ENCODE data around the gene IRX3.

The IRX3 gene

DNA sequence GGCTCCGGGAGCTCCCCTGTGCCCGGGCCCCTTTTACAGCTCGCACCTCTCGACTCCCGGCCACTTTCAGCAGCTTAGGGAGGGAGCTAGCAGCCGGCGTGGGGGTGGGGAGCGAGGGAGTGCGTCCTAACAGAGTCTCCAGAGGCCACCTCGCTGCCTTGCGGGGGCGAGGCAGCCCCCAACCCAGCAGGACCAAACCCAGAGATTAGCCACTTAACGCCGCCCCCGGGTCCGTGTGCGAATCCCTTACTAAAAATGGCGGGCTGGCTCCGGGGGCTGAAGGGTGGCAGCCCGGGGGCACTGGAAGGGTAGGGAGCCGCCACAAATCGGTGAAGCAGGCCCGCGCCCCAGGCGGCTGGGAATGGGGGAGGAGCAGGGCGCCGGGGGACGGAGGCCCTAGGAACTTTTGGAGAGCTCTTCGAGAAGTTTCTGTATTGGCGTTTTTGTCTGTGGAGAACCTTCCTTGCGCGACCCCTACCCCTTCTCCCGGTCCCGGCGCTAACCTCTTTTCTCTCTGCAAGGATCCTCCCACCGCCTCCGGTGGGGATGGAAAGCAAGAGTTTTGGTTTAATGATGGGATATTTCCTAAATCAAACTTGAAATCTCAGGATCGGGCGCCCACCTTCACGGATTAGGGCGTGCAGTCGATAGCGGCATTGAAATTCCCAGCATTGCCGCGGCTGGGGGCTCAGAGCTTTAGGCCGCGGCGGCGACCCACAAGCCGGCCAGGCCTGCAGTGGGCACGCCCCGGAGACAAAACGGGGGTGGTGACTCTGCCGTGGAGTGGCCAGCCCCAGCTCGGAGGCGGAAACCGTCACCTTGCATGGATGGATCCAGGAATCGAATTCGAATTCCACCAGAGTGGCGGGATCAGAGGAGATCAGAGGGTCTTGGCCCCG lies 793 bp upstream of the IRX3 start:
- Histone ChIP-seq H3K27ac (ENCODE audit: insufficient read depth in 1 of 2, low read depth in 1 of 2, low read length in 2 of 2, poor library complexity in 1 of 2, severe bottlenecking in 2 of 2) (no peak overlapping the region), H3K27me3 (replicated peaks in 2 of 5; ENCODE audit: control insufficient read depth in 4 of 5, insufficient read depth in 5 of 5, low read length in 4 of 5) (peaks cover 10 to 100% (median 60%) of the 10 kb centered on the region in 5 experiments), H3K4me3 (ENCODE audit: control insufficient read depth in 1 of 7, extremely low read depth in 1 of 7, insufficient read depth in 4 of 7, low read depth in 2 of 7, low read length in 6 of 7) (peak overlapping the region in 2 of 7 experiments; percentile 66 to 72), H3K36me3 (ENCODE audit: control insufficient read depth in 4 of 4, insufficient read depth in 4 of 4, low read length in 3 of 4) (no peaks in the 10 kb centered on the region), H3K9me3 (ENCODE audit: control extremely low read depth in 1 of 5, control insufficient read depth in 4 of 5, insufficient read depth in 2 of 5, low read depth in 1 of 5, low read length in 4 of 5) (no peaks in the 10 kb centered on the region), H3K4me1 (ENCODE audit: control extremely low read depth in 1 of 4, control insufficient read depth in 4 of 4, insufficient read depth in 4 of 4, low read length in 3 of 4) (peaks cover 0 to 36% (median 29%) of the 10 kb centered on the region in 4 experiments)
- POLR2A ChIA-PET: no interaction called here
- 5% methylated on average over 50 of the region's 61 CpGs for WGBS (ENCODE audit: insufficient coverage)
- CTCF ChIA-PET: interaction anchor here (1.5 kb wide), 1 partner anchor 644 kb away, joined by 4 read pairs; no protein-coding TSS in a partner anchor
- DNase-seq: no peak

DNA sequence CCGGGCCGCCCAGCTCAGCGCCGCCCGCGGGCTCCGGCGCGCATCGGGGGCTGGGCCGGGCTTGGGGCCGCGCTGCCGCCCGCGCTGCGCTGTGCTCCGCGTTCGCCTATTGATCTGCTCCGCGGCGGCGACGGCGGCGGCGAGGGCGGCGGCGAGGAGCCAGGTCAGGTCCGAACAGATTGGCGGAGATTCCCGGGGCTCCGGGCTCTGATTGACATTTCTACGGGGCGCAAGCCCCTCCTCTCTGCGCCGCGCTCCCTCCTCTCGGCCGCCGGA lies 559 bp downstream of the IRX3 start:
- ChIA-PET CTCF (no interaction called here), POLR2A (no interaction called here)
- no peaks in the 10 kb centered on the region for H3K9me3 ChIP-seq (ENCODE audit: control extremely low read depth in 1 of 5, control insufficient read depth in 4 of 5, insufficient read depth in 2 of 5, low read depth in 1 of 5, low read length in 4 of 5)
- under 1% methylated on average over 38 of the region's 43 CpGs for WGBS (ENCODE audit: insufficient coverage)
- H3K27ac ChIP-seq (ENCODE audit: insufficient read depth in 1 of 2, low read depth in 1 of 2, low read length in 2 of 2, poor library complexity in 1 of 2, severe bottlenecking in 2 of 2): no peak overlapping the region
- H3K27me3 ChIP-seq (replicated peaks in 2 of 5; ENCODE audit: control insufficient read depth in 4 of 5, insufficient read depth in 5 of 5, low read length in 4 of 5): peaks cover 5 to 100% (median 61%) of the 10 kb centered on the region in 5 experiments
- no peaks in the 10 kb centered on the region for H3K36me3 ChIP-seq (ENCODE audit: control insufficient read depth in 4 of 4, insufficient read depth in 4 of 4, low read length in 3 of 4)
- peaks cover 0 to 45% (median 36%) of the 10 kb centered on the region in 4 experiments for H3K4me1 ChIP-seq (ENCODE audit: control extremely low read depth in 1 of 4, control insufficient read depth in 4 of 4, insufficient read depth in 4 of 4, low read length in 3 of 4)
- DNase-seq: no peak
- H3K4me3 ChIP-seq (ENCODE audit: control insufficient read depth in 1 of 7, extremely low read depth in 1 of 7, insufficient read depth in 4 of 7, low read depth in 2 of 7, low read length in 6 of 7): peak overlapping the region in 6 of 7 experiments; percentile 4 to 72 (median 54)

DNA sequence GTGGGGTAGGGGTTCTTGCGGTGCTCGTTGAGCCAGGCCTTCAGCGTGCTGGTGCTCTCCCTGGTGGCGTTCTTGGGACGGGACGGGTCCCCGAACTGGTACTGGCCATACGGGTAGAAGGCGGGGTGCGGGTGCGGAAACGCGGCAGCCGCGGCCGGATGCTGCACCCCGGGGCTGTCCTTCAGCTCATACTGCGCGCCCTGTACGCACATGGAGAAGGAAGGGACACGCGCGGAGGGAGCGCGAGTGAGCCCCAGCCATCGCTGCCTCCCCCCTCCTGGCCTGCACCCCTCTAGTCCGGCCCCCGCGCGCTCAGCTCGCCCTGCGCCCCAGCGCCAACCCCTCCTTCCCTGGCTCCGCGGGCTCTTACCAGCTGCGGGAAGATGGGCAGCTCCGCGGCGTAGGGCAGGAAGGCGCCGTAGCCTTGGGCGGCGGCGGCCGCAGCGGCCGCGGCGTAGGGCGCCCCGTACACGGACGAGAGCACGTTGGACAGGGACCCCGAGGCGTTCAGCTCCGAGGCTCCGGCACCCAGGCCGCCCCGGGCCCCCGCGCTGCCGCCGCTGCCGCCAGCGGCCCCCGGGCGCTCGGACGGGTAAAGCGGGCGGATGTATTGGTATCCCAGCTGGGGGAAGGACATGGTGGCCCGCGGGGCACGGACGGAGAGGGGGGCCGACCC lies 1.0 kb downstream of the IRX3 start:
- H3K36me3 ChIP-seq (ENCODE audit: control insufficient read depth in 4 of 4, insufficient read depth in 4 of 4, low read length in 3 of 4): no peaks in the 10 kb centered on the region
- H3K9me3 ChIP-seq (ENCODE audit: control extremely low read depth in 1 of 5, control insufficient read depth in 4 of 5, insufficient read depth in 2 of 5, low read depth in 1 of 5, low read length in 4 of 5): no peaks in the 10 kb centered on the region
- peaks cover 0 to 44% (median 36%) of the 10 kb centered on the region in 4 experiments for H3K4me1 ChIP-seq (ENCODE audit: control extremely low read depth in 1 of 4, control insufficient read depth in 4 of 4, insufficient read depth in 4 of 4, low read length in 3 of 4)
- DNase-seq: peak in 1 of 3 donors; percentile 31
- ChIA-PET CTCF (interaction anchor here (0.6 to 1.0 kb wide), 2 partner anchors 9 to 641 kb away, joined by 3 read pairs; no protein-coding TSS in a partner anchor), POLR2A (no interaction called here)
- H3K4me3 ChIP-seq (ENCODE audit: control insufficient read depth in 1 of 7, extremely low read depth in 1 of 7, insufficient read depth in 4 of 7, low read depth in 2 of 7, low read length in 6 of 7): peak overlapping the region in 4 of 7 experiments; percentile 23 to 72 (median 60)
- H3K27me3 ChIP-seq (replicated peaks in 2 of 5; ENCODE audit: control insufficient read depth in 4 of 5, insufficient read depth in 5 of 5, low read length in 4 of 5): peaks cover 2 to 100% (median 61%) of the 10 kb centered on the region in 5 experiments
- 2% methylated on average over 54 of the region's 77 CpGs for WGBS (ENCODE audit: insufficient coverage)
- H3K27ac ChIP-seq (ENCODE audit: insufficient read depth in 1 of 2, low read depth in 1 of 2, low read length in 2 of 2, poor library complexity in 1 of 2, severe bottlenecking in 2 of 2): no peak overlapping the region

DNA sequence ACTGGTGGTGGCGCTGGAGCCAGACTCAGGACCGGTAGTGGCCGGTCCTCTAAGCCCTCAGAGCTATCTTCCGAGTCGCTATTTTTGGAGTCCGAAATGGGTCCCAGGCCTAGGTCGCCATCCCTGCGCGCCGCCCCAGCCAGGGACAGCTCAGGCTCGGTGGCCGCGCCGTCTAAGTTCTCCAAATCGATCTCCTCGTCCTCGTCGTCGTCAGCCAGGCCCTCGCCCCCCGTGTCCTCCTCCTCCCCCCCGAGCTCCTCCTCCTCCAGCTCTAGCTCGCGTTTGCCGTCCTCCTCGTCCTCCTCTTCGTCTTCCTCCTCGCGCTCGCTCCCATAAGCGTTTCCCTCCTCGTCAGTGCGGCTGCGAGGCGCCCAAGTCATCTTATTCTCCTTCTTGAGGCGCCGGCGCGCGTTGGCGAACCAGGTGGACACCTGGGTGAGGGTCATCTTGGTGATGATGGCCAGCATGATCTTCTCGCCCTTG lies 1.6 kb downstream of the IRX3 start:
- ChIA-PET CTCF (interaction anchor here (0.6 to 1.0 kb wide), 2 partner anchors 9 to 641 kb away, joined by 3 read pairs; no protein-coding TSS in a partner anchor), POLR2A (interaction anchor here (0.6 kb wide), 1 partner anchor 9 kb away, joined by 3 read pairs; no protein-coding TSS in a partner anchor)
- H3K27ac ChIP-seq (ENCODE audit: insufficient read depth in 1 of 2, low read depth in 1 of 2, low read length in 2 of 2, poor library complexity in 1 of 2, severe bottlenecking in 2 of 2): no peak overlapping the region
- H3K9me3 ChIP-seq (ENCODE audit: control extremely low read depth in 1 of 5, control insufficient read depth in 4 of 5, insufficient read depth in 2 of 5, low read depth in 1 of 5, low read length in 4 of 5): no peaks in the 10 kb centered on the region
- no peaks in the 10 kb centered on the region for H3K36me3 ChIP-seq (ENCODE audit: control insufficient read depth in 4 of 4, insufficient read depth in 4 of 4, low read length in 3 of 4)
- WGBS (ENCODE audit: insufficient coverage): 4% methylated on average over 21 of the region's 42 CpGs
- no peak overlapping the region for H3K4me3 ChIP-seq (ENCODE audit: control insufficient read depth in 1 of 7, extremely low read depth in 1 of 7, insufficient read depth in 4 of 7, low read depth in 2 of 7, low read length in 6 of 7)
- H3K27me3 ChIP-seq (replicated peaks in 2 of 5; ENCODE audit: control insufficient read depth in 4 of 5, insufficient read depth in 5 of 5, low read length in 4 of 5): peaks cover 4 to 100% (median 57%) of the 10 kb centered on the region in 5 experiments
- peaks cover 0 to 43% (median 35%) of the 10 kb centered on the region in 4 experiments for H3K4me1 ChIP-seq (ENCODE audit: control extremely low read depth in 1 of 4, control insufficient read depth in 4 of 4, insufficient read depth in 4 of 4, low read length in 3 of 4)
- DNase-seq: peak in 1 of 3 donors; percentile 26

DNA sequence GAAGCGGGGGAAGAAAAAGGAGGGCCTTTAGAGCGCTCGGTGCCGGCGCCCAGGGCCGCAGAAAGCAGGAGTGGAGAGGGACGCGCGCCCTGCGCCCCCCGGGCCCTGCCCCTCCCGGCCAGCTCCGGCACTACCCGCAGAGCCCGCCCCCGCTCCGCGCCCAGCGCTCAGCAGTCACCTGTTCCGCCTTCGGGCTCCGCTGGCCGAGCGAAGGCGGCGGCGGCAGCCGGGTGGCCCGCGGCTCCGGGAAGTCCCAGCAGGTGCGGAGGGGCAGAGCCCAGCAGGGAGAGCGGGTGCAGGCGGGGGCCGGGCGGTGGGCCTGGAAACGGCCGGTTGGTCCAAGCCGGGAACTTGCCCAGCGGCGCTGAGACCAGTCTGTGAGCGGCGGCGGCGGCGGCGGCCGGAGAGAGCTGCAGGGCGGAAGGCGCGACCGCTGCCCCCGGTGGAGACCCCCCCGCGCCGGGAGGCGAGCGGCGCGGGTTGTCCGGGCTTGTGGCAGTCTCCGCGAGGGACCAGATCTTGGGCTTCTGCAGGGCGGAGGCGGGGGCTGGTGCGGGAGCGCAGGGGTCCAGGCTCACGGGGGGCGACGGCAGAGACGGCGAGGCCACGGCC lies 2.2 kb downstream of the IRX3 start:
- Histone ChIP-seq H3K4me1 (ENCODE audit: control extremely low read depth in 1 of 4, control insufficient read depth in 4 of 4, insufficient read depth in 4 of 4, low read length in 3 of 4) (peaks cover 0 to 43% (median 35%) of the 10 kb centered on the region in 4 experiments), H3K9me3 (ENCODE audit: control extremely low read depth in 1 of 5, control insufficient read depth in 4 of 5, insufficient read depth in 2 of 5, low read depth in 1 of 5, low read length in 4 of 5) (no peaks in the 10 kb centered on the region), H3K27ac (ENCODE audit: insufficient read depth in 1 of 2, low read depth in 1 of 2, low read length in 2 of 2, poor library complexity in 1 of 2, severe bottlenecking in 2 of 2) (no peak overlapping the region), H3K27me3 (replicated peaks in 2 of 5; ENCODE audit: control insufficient read depth in 4 of 5, insufficient read depth in 5 of 5, low read length in 4 of 5) (peaks cover 4 to 100% (median 60%) of the 10 kb centered on the region in 5 experiments), H3K4me3 (ENCODE audit: control insufficient read depth in 1 of 7, extremely low read depth in 1 of 7, insufficient read depth in 4 of 7, low read depth in 2 of 7, low read length in 6 of 7) (peak overlapping the region in 3 of 7 experiments; percentile 33 to 48 (median 42)), H3K36me3 (ENCODE audit: control insufficient read depth in 4 of 4, insufficient read depth in 4 of 4, low read length in 3 of 4) (no peaks in the 10 kb centered on the region)
- WGBS (ENCODE audit: insufficient coverage): 3% methylated on average over 51 of the region's 73 CpGs
- peak in 2 of 3 donors; percentile 42 to 43 for DNase-seq
- ChIA-PET POLR2A (interaction anchor here (0.6 kb wide), 1 partner anchor 8 kb away, joined by 3 read pairs; no protein-coding TSS in a partner anchor), CTCF (interaction anchor here (1.0 kb wide), 1 partner anchor 642 kb away, joined by 3 read pairs; no protein-coding TSS in a partner anchor)

DNA sequence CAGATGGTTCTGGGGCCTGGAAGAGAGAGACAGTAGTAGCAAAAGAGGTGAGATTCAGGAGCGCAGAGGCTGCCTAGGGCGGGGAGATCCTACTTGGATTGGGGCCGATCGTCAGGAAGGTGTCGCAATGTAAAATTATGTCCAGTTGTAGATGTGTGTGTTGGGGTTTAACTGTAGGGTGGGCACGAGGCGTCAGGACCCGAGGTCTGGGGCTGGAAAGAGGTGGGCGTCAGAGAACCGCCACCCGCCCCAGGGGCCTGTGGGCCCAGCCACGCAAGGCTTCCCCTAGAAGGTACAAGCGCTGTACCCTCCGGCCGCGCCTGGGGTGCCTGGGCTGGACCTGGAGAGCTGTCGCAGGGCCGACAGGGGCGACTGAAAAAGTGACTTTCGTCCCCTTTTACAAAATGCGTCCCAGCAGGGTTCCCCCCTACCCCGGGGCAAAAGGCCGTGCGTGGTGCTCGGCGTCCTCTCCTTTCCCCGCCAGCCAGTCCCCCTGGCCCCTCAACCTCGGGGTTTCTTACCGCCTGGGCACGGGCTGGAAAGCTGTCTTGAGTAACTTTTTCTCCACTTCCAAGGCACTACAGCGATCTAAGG lies 2.8 kb downstream of the IRX3 start:
- ChIA-PET CTCF (interaction anchor here (1.0 kb wide), 1 partner anchor 338 kb away, joined by 4 read pairs; no protein-coding TSS in a partner anchor), POLR2A (interaction anchor here (0.6 kb wide), 1 partner anchor 8 kb away, joined by 3 read pairs; no protein-coding TSS in a partner anchor)
- H3K27ac ChIP-seq (ENCODE audit: insufficient read depth in 1 of 2, low read depth in 1 of 2, low read length in 2 of 2, poor library complexity in 1 of 2, severe bottlenecking in 2 of 2): no peak overlapping the region
- H3K4me3 ChIP-seq (ENCODE audit: control insufficient read depth in 1 of 7, extremely low read depth in 1 of 7, insufficient read depth in 4 of 7, low read depth in 2 of 7, low read length in 6 of 7): peak overlapping the region in 3 of 7 experiments; percentile 33 to 48 (median 42)
- H3K9me3 ChIP-seq (ENCODE audit: control extremely low read depth in 1 of 5, control insufficient read depth in 4 of 5, insufficient read depth in 2 of 5, low read depth in 1 of 5, low read length in 4 of 5): no peaks in the 10 kb centered on the region
- H3K27me3 ChIP-seq (replicated peaks in 2 of 5; ENCODE audit: control insufficient read depth in 4 of 5, insufficient read depth in 5 of 5, low read length in 4 of 5): peaks cover 4 to 98% (median 55%) of the 10 kb centered on the region in 5 experiments
- H3K36me3 ChIP-seq (ENCODE audit: control insufficient read depth in 4 of 4, insufficient read depth in 4 of 4, low read length in 3 of 4): no peaks in the 10 kb centered on the region
- H3K4me1 ChIP-seq (ENCODE audit: control extremely low read depth in 1 of 4, control insufficient read depth in 4 of 4, insufficient read depth in 4 of 4, low read length in 3 of 4): peaks cover 0 to 43% (median 35%) of the 10 kb centered on the region in 4 experiments
- WGBS (ENCODE audit: insufficient coverage): 6% methylated on average over 24 of the region's 31 CpGs
- DNase-seq: peak in 1 of 3 donors; percentile 11
